NCI-H82 treated with DMSO at 0.1 percent for 48 hours (cell line): Measurements from ENCODE around the gene TCTN3.
"Not testable (repeated sequence)": the region's sequence is repeated elsewhere in the genome, so short reads cannot be mapped to it uniquely, and the experiment has no call there.

Experiments
- DNase-seq: peaks from one replicate; lab custom pipeline; 2025; ENCODE audit not compliant: unreplicated experiment; lab: John Stamatoyannopoulos, UW

TCTN3 gene, protein sequence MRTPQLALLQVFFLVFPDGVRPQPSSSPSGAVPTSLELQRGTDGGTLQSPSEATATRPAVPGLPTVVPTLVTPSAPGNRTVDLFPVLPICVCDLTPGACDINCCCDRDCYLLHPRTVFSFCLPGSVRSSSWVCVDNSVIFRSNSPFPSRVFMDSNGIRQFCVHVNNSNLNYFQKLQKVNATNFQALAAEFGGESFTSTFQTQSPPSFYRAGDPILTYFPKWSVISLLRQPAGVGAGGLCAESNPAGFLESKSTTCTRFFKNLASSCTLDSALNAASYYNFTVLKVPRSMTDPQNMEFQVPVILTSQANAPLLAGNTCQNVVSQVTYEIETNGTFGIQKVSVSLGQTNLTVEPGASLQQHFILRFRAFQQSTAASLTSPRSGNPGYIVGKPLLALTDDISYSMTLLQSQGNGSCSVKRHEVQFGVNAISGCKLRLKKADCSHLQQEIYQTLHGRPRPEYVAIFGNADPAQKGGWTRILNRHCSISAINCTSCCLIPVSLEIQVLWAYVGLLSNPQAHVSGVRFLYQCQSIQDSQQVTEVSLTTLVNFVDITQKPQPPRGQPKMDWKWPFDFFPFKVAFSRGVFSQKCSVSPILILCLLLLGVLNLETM

GRCh38 chr10:95693668-95694534 lies at the start of gene TCTN3:
Gene TCTN3, minus strand, starts transcription at chr10:95693927. Its CDS starts 28 bp downstream, at chr10:95693899.
- peak; percentile 87 for DNase-seq

DNA sequence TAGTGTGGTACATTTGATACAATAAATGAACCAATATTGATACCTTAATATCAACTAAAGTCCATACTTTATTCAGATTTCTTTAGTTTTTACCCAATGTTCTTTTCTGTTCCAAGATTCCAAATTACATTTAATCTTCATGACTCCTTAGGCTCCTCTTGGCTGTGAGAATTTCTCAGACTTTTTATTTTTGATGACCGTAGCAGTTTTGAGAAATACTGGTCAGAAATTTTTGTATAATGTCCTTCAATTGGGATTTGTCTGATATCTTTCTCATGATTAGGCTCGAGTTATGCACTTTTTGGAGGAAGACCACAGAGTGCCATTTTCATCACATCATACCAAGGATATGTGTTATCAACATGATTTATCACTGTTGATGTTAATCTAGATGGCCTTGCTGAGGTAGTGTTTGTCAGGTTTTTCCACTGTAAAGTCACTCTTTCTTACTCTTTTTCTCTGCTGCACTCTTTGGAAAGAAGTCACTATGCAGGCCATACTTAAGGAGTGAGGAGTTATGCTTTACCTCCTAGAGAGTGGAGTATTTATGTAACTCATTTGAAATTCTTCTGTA lies 49.3 kb upstream of the TCTN3 start:
- DNase-seq: no peak

DNA sequence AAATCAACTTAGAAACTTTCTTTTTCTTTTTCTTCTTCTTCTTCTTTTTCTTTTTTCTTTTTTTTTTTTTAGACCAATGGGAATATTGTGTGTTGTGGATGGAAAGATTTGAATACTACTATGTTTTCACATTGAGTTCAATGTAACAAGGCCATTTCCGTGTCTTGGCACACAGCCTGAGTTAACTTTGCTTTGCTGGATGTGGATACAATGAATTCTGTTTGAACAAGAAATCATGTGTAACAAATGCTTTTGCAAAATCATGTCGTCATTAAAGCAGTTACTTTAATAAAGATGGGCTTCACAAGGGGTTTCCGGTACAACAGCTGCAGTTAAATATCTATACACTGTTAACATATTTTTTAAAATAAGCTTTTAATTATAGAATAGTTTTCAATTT lies 48.8 kb upstream of the TCTN3 start:
- DNase-seq: no peak

GRCh38 chr10:95741807-95742467 lies 48.2 kb upstream of the TCTN3 start:
- DNase-seq: no peak

DNA sequence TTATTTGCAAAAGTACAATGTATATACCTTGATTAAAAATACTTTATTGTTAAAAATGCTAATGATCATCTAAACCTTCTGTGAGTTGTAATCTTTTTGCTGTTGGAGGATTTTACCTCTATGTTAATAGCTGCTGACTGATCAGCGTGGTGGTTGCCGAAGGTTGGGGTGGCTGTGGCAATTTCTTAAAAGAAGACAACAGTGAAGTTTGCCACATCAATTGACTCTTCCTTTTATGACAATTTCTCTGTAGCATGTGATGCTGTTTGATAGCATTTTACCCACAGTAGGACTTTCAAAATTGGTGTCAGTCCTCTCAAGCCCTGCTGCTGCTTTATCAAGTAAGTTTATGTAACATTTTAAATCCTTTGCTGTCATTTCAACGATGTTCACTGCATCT lies 45.3 kb upstream of the TCTN3 start:
- no peak for DNase-seq

- not testable (repeated sequence) for DNase-seq
These were observed 39.2 kb upstream of the TCTN3 start for GRCh38 chr10:95732907-95733306.

DNA sequence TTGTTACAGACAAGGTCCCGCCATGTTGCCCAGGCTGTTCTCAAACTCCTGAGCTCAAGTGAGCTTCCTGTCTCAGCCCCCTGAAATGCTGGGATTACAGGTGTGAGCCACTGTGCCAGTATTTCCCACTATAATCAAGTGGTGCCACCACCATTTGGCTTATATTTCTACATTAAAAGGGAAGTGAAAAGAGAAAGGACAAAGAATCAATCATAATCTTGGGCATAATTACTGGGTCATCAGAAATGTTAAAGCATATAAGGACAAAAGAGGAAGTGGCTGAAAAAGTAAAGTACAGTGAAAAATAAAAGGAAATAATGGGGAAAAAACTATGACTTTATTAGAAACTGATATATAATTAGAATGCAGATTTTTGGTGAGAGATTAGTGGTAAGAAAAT lies 36.5 kb upstream of the TCTN3 start:
- no peak for DNase-seq

DNA sequence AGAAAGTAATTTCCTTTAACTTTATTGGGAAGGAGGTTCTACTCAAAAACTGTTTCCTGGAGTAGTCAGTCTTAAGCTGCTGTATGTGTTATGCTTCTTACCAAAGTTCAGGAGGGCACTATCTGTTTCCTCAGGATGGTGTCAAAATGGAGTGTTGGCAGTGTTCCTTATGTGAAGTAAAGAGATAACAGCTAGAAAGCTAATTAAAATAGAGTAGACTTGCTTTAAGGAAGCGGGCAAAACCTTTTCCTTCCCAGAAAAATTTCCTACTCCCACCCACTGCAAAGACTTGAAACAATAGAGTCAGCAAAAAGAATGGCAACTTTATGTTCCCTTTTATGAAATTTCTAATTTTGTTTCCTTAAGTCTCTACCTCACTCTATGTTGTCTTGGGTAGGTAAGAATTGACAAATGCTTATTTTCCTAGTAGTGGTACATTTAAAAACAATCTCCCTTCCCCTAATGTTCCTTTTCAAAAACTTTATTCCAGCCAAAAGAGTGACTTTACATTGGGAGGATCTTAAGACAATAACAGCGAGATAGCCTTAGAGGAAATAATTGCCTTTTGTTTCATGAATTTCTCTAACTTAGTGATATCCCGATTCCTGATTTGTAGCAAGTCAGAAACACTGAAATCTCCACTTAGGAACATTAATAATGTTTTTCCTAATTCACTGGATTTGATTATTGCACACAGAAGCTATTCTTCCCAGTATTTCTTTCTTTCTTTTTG lies 35.8 kb upstream of the TCTN3 start:
- DNase-seq: no peak

GRCh38 chr10:95728526-95728925 lies 34.8 kb upstream of the TCTN3 start:
- no peak for DNase-seq

DNA sequence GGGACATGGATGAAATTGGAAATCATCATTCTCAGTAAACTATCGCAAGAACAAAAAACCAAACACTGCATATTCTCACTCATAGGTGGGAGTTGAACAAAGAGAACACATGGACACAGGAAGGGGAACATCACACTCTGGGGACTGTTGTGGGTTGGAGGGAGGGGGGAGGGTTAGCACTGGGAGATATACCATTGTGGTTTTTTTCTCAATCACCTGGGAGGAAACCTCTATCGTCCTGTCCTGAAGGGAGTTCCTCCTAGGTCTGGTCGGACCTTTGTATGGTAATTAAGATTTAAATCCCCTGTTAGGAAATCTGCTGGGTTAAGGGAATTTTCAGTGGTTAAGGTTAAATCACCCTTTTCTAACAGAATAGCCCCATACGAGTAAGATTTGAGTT lies 28.8 kb upstream of the TCTN3 start:
- not testable (repeated sequence) for DNase-seq

GRCh38 chr10:95720745-95721144 lies 27.0 kb upstream of the TCTN3 start:
- DNase-seq: not testable (repeated sequence)

DNA sequence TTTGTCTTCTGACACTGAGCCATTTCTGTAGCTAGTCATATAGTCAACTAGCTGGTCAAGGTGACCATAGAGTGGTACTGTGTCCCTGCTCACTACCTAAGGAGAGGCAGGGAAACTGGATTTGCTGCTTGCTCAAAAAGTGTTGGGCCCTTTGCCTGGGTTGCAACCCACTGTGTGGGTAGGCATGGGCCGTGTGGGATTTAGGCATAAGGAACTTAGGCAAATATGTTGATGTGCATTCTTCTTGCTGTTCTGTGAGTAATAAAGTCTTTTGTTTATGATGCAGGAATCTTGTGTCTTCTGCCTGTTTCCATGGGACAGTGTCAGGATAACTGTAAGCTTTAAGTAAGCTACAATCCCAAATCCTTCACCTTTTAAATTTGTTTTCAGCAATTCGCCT lies 23.1 kb upstream of the TCTN3 start:
- DNase-seq: no peak

DNA sequence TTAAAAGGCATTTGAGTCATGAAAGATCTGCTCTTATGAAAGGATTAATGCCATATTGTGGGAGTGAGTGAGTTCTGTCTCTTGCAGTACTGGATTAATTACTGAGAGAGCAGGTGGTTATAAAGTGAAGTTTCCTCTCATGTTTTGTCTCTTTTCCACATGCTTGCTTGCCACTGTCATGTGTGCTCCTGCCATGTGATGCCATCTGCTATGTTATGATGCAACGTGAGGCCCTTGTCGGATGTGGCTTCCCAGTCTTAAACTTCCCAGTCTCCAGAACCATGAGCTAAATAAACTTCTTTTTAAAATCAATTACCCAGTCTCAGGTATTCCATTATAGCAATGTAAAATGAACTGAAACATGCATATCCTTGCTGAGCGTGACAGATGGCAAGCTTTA lies 22.7 kb upstream of the TCTN3 start:
- DNase-seq: peak; percentile 1

DNA sequence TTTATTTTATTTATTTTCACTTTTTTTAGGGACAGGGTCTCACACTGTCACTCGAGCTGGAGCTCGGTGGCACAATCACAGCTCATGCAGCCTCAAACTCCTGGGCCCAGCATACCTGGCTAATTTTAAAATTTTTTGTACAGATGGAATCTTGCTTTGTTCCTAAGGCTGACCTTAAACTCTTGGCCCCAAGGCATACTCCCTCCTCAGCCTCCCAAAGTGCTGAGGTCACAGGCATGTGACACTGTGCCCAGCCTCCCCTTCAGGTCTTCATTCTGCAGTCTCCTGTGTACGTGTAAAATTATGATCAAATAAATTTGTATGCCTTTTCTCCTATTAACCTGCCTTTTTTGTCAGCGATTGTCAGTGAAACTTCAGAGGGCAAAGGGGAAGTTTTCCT lies 17.8 kb upstream of the TCTN3 start:
- no peak for DNase-seq

DNA sequence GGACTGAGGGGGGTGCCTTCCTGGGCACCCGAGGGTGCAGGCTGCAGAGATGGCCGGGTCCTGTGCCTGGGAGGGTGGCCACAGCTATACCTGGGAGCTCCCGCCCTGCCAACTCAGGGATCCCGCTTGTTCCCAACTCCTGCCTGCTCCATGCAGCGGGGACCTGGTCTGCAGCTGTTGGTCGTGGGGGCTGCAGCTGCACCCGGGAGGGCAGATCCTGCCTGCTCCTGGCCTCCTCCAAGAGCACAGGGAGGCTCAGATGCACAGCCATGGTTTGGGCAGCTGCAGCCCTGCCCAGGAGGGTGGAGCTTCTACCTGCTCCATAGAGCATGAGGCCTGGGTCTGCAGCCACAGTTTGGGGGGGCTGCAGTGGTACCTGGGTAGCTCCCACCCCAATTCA lies 13.3 kb upstream of the TCTN3 start:
- DNase-seq: no peak

- DNase-seq: no peak
These were observed 12.8 kb upstream of the TCTN3 start for GRCh38 chr10:95706573-95706972.

- DNase-seq: no peak
These were observed 4.7 kb upstream of the TCTN3 start for GRCh38 chr10:95698415-95698814.

DNA sequence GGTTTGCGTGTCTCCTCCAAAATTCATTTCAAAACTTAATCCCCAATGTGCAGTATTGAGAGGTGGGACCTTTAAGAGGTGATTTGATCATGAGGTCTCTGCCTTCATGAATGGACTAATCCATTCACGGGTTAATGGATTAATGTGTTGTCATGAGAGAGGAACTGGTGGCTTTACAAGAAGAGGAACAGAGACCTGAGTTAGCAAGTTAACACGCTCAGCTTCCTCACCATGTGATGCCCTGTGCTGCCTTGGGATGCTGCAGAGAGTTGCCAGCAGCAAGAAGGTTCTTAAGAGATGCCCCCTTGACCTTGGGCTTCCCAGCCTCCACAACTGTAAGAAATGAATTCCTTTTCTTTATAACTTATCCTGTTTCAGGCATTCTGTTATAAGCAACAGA lies 3.7 kb upstream of the TCTN3 start:
- no peak for DNase-seq

DNA sequence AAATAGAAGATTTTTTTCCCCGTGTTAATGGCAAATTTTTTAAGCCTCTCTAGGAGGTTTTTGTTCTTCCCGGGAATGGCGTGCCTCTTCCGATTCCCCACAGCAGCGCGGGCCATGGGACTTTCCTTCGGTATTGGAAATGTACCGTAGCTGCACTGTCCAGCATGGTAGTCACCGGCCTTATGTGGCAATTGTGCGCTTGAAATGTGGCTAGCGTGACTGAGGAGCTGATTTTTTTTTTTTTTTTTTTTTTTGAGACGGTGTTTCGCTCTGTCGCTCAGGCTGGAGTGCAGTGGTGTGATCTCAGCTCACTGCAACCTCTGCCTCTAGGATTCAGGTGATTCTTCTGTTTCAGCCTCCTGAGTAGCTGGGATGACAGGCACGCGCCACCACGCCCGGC lies 938 bp upstream of the TCTN3 start:
- no peak for DNase-seq

GRCh38 chr10:95693071-95693667 lies 558 bp downstream of the TCTN3 start:
- DNase-seq: no peak
